OCI-LY1 (cell line): Measurements from ENCODE around the gene NAA80.
A peak's percentile ranks its signal among the peaks of the same experiment; 100 is the strongest.

ENCODE experiments used
- H2AFZ ChIP-seq: fragments of 200-600 bp; sonication (generic), shearing (Covaris generic); 2 replicates; pipeline ENCODE4 v1.6.0; 2014; ENCODE audit warnings: antibody characterized with exemption, mild to moderate bottlenecking, low read length
- H3F3A ChIP-seq: fragments of 200-600 bp; sonication (generic), shearing (Covaris generic); 2 replicates; pipeline ENCODE4 v1.6.0; 2014; ENCODE audit warnings: mild to moderate bottlenecking, antibody characterized with exemption, low read length, moderate library complexity; ENCODE audit not compliant: insufficient read depth
- H3K27ac ChIP-seq: fragments of 200-600 bp; sonication (generic); 2 replicates; pipeline ENCODE4 v1.5.1; 2014; ENCODE audit warnings: low read length, mixed run types, mild to moderate bottlenecking, low read depth; ENCODE audit not compliant: poor library complexity, severe bottlenecking
- H3K27me3 ChIP-seq: fragments of 200-600 bp; sonication (generic); 2 replicates; pipeline ENCODE4 v1.6.0; 2014; ENCODE audit warnings: antibody characterized with exemption, mild to moderate bottlenecking, low read length, moderate library complexity; ENCODE audit not compliant: insufficient read depth
- H3K36me3 ChIP-seq: fragments of 200-600 bp; sonication (generic); 2 replicates; pipeline ENCODE4 v1.6.1; 2014; ENCODE audit warnings: mild to moderate bottlenecking, antibody characterized with exemption, low read length, moderate library complexity, mixed read lengths; ENCODE audit not compliant: insufficient read depth
- H3K4me1 ChIP-seq: fragments of 200-600 bp; sonication (generic); 2 replicates; pipeline ENCODE4 v1.5.1; 2014; ENCODE audit warnings: mild to moderate bottlenecking, low read length, moderate library complexity; ENCODE audit not compliant: insufficient read depth, severe bottlenecking
- H3K4me2 ChIP-seq: fragments of 200-600 bp; sonication (generic), shearing (Covaris generic); 2 replicates; pipeline ENCODE4 v1.6.1; 2014; ENCODE audit warnings: low read length
- H3K4me3 ChIP-seq: fragments of 200-600 bp; sonication (generic); 2 replicates; pipeline ENCODE4 v1.5.1; 2014; ENCODE audit warnings: low read length, low read depth, mild to moderate bottlenecking, mixed read lengths; ENCODE audit not compliant: poor library complexity, severe bottlenecking
- H3K79me2 ChIP-seq: fragments of 200-600 bp; shearing (Covaris generic); 2 replicates; pipeline ENCODE4 v1.6.1; 2016; ENCODE audit warnings: mixed run types, low read length, mixed read lengths; ENCODE audit not compliant: insufficient read depth
- H3K9ac ChIP-seq: fragments of 200-600 bp; sonication (generic), shearing (Covaris generic); 2 replicates; pipeline ENCODE4 v1.6.1; 2014; ENCODE audit warnings: mild to moderate bottlenecking, low read length, mixed read lengths
- H3K9me2 ChIP-seq: fragments of 200-600 bp; sonication (generic), shearing (Covaris generic); 2 replicates; pipeline ENCODE4 v1.6.1; 2014; ENCODE audit warnings: low read depth, mild to moderate bottlenecking, low read length, mixed read lengths
- H3K9me3 ChIP-seq: fragments of 200-600 bp; shearing (Covaris generic); 2 replicates; pipeline ENCODE4 v1.6.1; 2014; ENCODE audit warnings: low read length, mixed read lengths
- H4K20me1 ChIP-seq: fragments of 200-600 bp; sonication (generic), shearing (Covaris generic); 2 replicates; pipeline ENCODE4 v1.6.0; 2016; ENCODE audit warnings: mild to moderate bottlenecking, low read length; ENCODE audit not compliant: insufficient read depth
- CTCF ChIP-seq: fragments of 200-600 bp; sonication (generic), shearing (Covaris generic); IDR thresholded peaks from 2 replicates; pipeline ENCODE4 v1.5.1; 2017; ENCODE audit warnings: mild to moderate bottlenecking, antibody characterized with exemption, low read length, moderate library complexity, mixed read lengths
- EZH2 ChIP-seq: fragments of 200-600 bp; sonication (generic), shearing (Covaris generic); IDR thresholded peaks from 2 replicates; pipeline ENCODE4 v1.8.0; 2017; ENCODE audit warnings: borderline replicate concordance, mixed run types, mild to moderate bottlenecking, antibody characterized with exemption, low read length, moderate library complexity, mixed read lengths

The NAA80 gene

GRCh38 chr3:50294492-50295403 is 4.5 kb downstream of the NAA80 start:
- TF ChIP-seq CTCF (no peak), EZH2 (no peak)
- H3K4me1 ChIP-seq = peaks cover 29% of the 10 kb centered on the region
- H3K36me3 ChIP-seq = peaks cover 10% of the 10 kb centered on the region
- peaks cover 10% of the 10 kb centered on the region for H3K79me2 ChIP-seq
- no peaks in the 10 kb centered on the region for H3K9me2 ChIP-seq
- no peak overlapping the region for H3K27ac ChIP-seq
- no peak overlapping the region for H3K4me3 ChIP-seq
- no peaks in the 10 kb centered on the region for H3K9me3 ChIP-seq
- no peaks in the 10 kb centered on the region for H3F3A ChIP-seq
- no peak overlapping the region for H2AFZ ChIP-seq
- H3K27me3 ChIP-seq = no peaks in the 10 kb centered on the region
- H3K9ac ChIP-seq = no peak overlapping the region
- H4K20me1 ChIP-seq = no peaks in the 10 kb centered on the region
- no peak overlapping the region for H3K4me2 ChIP-seq

- Histone ChIP-seq H3K27me3 (no peaks in the 10 kb centered on the region), H3K9me3 (no peaks in the 10 kb centered on the region), H3K4me1 (peaks cover 28% of the 10 kb centered on the region), H2AFZ (no peak overlapping the region), H3K9me2 (no peaks in the 10 kb centered on the region), H3F3A (no peaks in the 10 kb centered on the region), H4K20me1 (no peaks in the 10 kb centered on the region), H3K4me2 (no peak overlapping the region), H3K36me3 (peaks cover 17% of the 10 kb centered on the region), H3K9ac (no peak overlapping the region), H3K79me2 (peaks cover 10% of the 10 kb centered on the region), H3K27ac (no peak overlapping the region), H3K4me3 (no peak overlapping the region)
- TF ChIP-seq CTCF = no peak
- TF ChIP-seq EZH2 = no peak
These were observed 5.1 kb downstream of the NAA80 start for GRCh38 chr3:50294089-50294488.

GRCh38 chr3:50293079-50293801 is 6.0 kb downstream of the NAA80 start:
- H3K4me2 ChIP-seq = peak overlapping the region; percentile 83
- H3K9me2 ChIP-seq = no peaks in the 10 kb centered on the region
- no peaks in the 10 kb centered on the region for H3F3A ChIP-seq
- H3K9me3 ChIP-seq = no peaks in the 10 kb centered on the region
- peak overlapping the region; percentile 81 for H3K9ac ChIP-seq
- no peak for TF ChIP-seq EZH2
- TF ChIP-seq CTCF = no peak
- H3K36me3 ChIP-seq = peaks cover 25% of the 10 kb centered on the region
- no peaks in the 10 kb centered on the region for H3K27me3 ChIP-seq
- H3K27ac ChIP-seq = peak overlapping the region; percentile 50
- peaks cover 22% of the 10 kb centered on the region for H3K4me1 ChIP-seq
- no peak overlapping the region for H2AFZ ChIP-seq
- peak overlapping the region; percentile 99 for H3K4me3 ChIP-seq
- no peaks in the 10 kb centered on the region for H4K20me1 ChIP-seq
- peaks cover 10% of the 10 kb centered on the region for H3K79me2 ChIP-seq
